HepG2 (cell line): ENCODE data around the gene MYRIP. TPM values are rescaled to one million over a fixed set of nuclear protein-coding genes. Genes with fewer than 3 reads are reported as not detected.

Source experiments
- ATAC-seq: fragments of 200-7000 bp; cut with Tn5 transposase; 3 replicates; pipeline ENCODE4 v1.9.1; 2020; ENCODE audit warnings: mild to moderate bottlenecking, moderate library complexity
- BruUV-seq: library from RNA; stranded (reverse); fragments of 400-500 nt; replicated peaks from 2 replicates; lab custom pipeline; 2021; lab: Mats Ljungman, UMichigan
- CTCF ChIA-PET: fragments of 300-600 bp; formaldehyde crosslinking; extraction: SDS; loops from one replicate; lab custom pipeline; 2021; ENCODE audit warnings: low total read pairs, inconsistent platforms, low intra/inter-chr PET ratio; lab: Yijun Ruan, JAX
- POLR2A ChIA-PET: fragments of 350-600 bp; sonication (Branson Sonifier 250); formaldehyde crosslinking; loops from one replicate; lab custom pipeline; 2020; ENCODE audit warnings: antibody characterized with exemption, inconsistent platforms; lab: Yijun Ruan, JAX
- DNase-seq: peaks from one replicate; pipeline ENCODE4 v3.0.0-alpha.2; 2015; ENCODE audit warnings: low spot score
- FAIRE-seq: peaks from 3 replicates; lab custom pipeline; 2011; peaks lifted over from hg19 to GRCh38; lab: Jason Lieb, UNC
- H2AFZ ChIP-seq: one replicate; pipeline ENCODE4 v1.6.1; 2011; ENCODE audit warnings: low read length, inconsistent platforms
- H3K27ac ChIP-seq: fragments of 300-600 bp; 3 replicates; pipeline ENCODE4 v1.8.0; 2011; ENCODE audit warnings: mixed run types, mild to moderate bottlenecking, mixed read lengths, low read length, inconsistent platforms; ENCODE audit not compliant: insufficient read depth; ENCODE audit errors: extremely low read length
- H3K27me3 ChIP-seq, 2 experiments: fragments of 200-600 bp in 1 of 2; 2 replicates in 1 of 2; 3 replicates in 1 of 2; pipeline versions ENCODE4 v1.6.0 to v1.8.0; 2011; ENCODE audit warnings: low read length in 2 of 2, mild to moderate bottlenecking in 2 of 2, moderate library complexity in 2 of 2, inconsistent platforms in 1 of 2; ENCODE audit not compliant: insufficient read depth in 2 of 2, control insufficient read depth in 1 of 2
- H3K36me3 ChIP-seq, 2 experiments: fragments of 200-600 bp in 1 of 2; replicated peaks in 1 of 2; 2 replicates in 1 of 2; 3 replicates in 1 of 2; pipeline versions ENCODE4 v1.5.1 to v1.8.0; 2011; ENCODE audit warnings: low read length in 2 of 2, inconsistent platforms in 1 of 2; ENCODE audit not compliant: insufficient read depth in 2 of 2, control insufficient read depth in 1 of 2
- H3K4me1 ChIP-seq: 2 replicates; pipeline ENCODE4 v1.5.1; 2012; ENCODE audit warnings: low read length, inconsistent platforms; ENCODE audit not compliant: insufficient read depth
- H3K4me2 ChIP-seq: 2 replicates; pipeline ENCODE4 v1.6.0; 2011; ENCODE audit warnings: low read depth, low read length, inconsistent platforms
- H3K4me3 ChIP-seq, 3 experiments: fragments of 200-600 bp in 1 of 3; sonication (generic), shearing (Covaris generic) in 1 of 3; replicated peaks in 1 of 3; 2 replicates each; pipeline ENCODE4 v1.5.1; 2011 to 2016; ENCODE audit warnings: low read length in 3 of 3, inconsistent platforms in 2 of 3, low read depth in 2 of 3, mild to moderate bottlenecking in 2 of 3, control low read depth in 1 of 3, mixed read lengths in 1 of 3; ENCODE audit not compliant: insufficient read depth in 1 of 3
- H3K79me2 ChIP-seq: one replicate; pipeline ENCODE4 v1.6.1; 2011; ENCODE audit warnings: low read length, inconsistent platforms; ENCODE audit not compliant: insufficient read depth
- H3K9ac ChIP-seq: 2 replicates; pipeline ENCODE4 v1.6.0; 2011; ENCODE audit warnings: mild to moderate bottlenecking, low read depth, low read length, inconsistent platforms; ENCODE audit not compliant: insufficient read depth
- H3K9me3 ChIP-seq: 2 replicates; pipeline ENCODE4 v1.5.1; 2012; ENCODE audit warnings: mild to moderate bottlenecking, low read length
- H4K20me1 ChIP-seq: 2 replicates; pipeline ENCODE4 v1.6.0; 2011; ENCODE audit warnings: inconsistent platforms, mild to moderate bottlenecking, low read length, moderate library complexity; ENCODE audit not compliant: insufficient read depth
- MXD3 ChIP-seq: IDR thresholded peaks from 2 replicates; pipeline ENCODE4 v1.6.1; 2016; ENCODE audit warnings: mild to moderate bottlenecking, missing biosample characterization, missing genetic modification reagents
- REL ChIP-seq: sonication (generic); formaldehyde crosslinking; conservative IDR thresholded peaks from 2 replicates; pipeline ENCODE4 v1.8.0; 2022; ENCODE audit warnings: mild to moderate bottlenecking, missing genetic modification reagents, moderate library complexity
- RERE ChIP-seq: IDR thresholded peaks from 2 replicates; pipeline ENCODE4 v1.6.1; 2016; ENCODE audit warnings: low read depth, missing genetic modification reagents, missing compliant biosample characterization
- TEF ChIP-seq: sonication (generic); formaldehyde crosslinking; IDR thresholded peaks from 2 replicates; pipeline ENCODE4 v1.5.0; 2020; ENCODE audit warnings: missing genetic modification reagents
- ZBTB42 ChIP-seq: sonication (generic); formaldehyde crosslinking; IDR thresholded peaks from 2 replicates; pipeline ENCODE4 v1.5.0; 2020; ENCODE audit warnings: mild to moderate bottlenecking, missing genetic modification reagents
- ZNF382 ChIP-seq: sonication (generic); formaldehyde crosslinking; IDR thresholded peaks from 2 replicates; pipeline ENCODE4 v1.5.0; 2020; ENCODE audit warnings: missing genetic modification reagents, mild to moderate bottlenecking, borderline replicate concordance
- ZSCAN12 ChIP-seq: sonication (generic); formaldehyde crosslinking; IDR thresholded peaks from 2 replicates; pipeline ENCODE4 v1.9.0; 2021; ENCODE audit warnings: mild to moderate bottlenecking, missing genetic modification reagents
- ZXDC ChIP-seq: sonication (generic); formaldehyde crosslinking; IDR thresholded peaks from 2 replicates; pipeline ENCODE4 v1.5.0; 2020; ENCODE audit warnings: mild to moderate bottlenecking, missing genetic modification reagents
- WGBS: methylation state at CpG from one replicate; pipeline ENCODE4 v1.1.6; 2017; ENCODE audit warnings: low lambda C conversion rate; 5-methylcytosine and 5-hydroxymethylcytosine counted together
- in situ Hi-C: cut with HindIII; loops from 2 replicates; pipeline ENCODE4 v1.10.0; 2017; ENCODE audit warnings: low pct_unique_long_range_greater_than_20kb; ENCODE audit not compliant: extremely low pct_ligation_motif_present
- intact Hi-C: fragments of 100-400 bp; cut with micrococcal nuclease; formaldehyde crosslinking; loops from one replicate; pipeline ENCODE4 v1.10.0; 2022; ENCODE audit not compliant: unreplicated experiment
- polyA plus RNA-seq, 8 experiments: library from polyadenylated mRNA; depleted of rRNA in 3 of 8; stranded (reverse) in 7 of 8; unstranded in 1 of 8; fragments of >200 nt; fragmentation: Illumina TruSeq in 4 of 8; extraction: Trizol in 4 of 8; gene quantifications; 2 replicates each; pipeline versions ENCODE4 v1.2.1 to v1.2.3, GENCODE V29; 2011 to 2016; ENCODE audit warnings: low read depth in 4 of 8, missing spikeins in 1 of 8, mixed read lengths in 1 of 8; ENCODE audit not compliant: insufficient read depth in 1 of 8
- total RNA-seq, 5 experiments: library from RNA; depleted of rRNA; stranded (reverse); fragments of >200 nt; fragmentation: Illumina TruSeq; extraction: Trizol; gene quantifications; 2 replicates each; pipeline ENCODE4 v1.2.3, GENCODE V29; 2016; ENCODE audit warnings: low read depth in 1 of 5

Gene MYRIP
- total and polyA plus RNA-seq, 2 of the 13 experiments (the other 11 are each of a cell fraction or from before 2014, with no cell fraction given) = 0.64 to 0.84 TPM

GRCh38 chr3:40043444-40043755 lies 234.0 kb downstream of the MYRIP start (continued):
- TF ChIP-seq MXD3 = no peak
- TF ChIP-seq ZBTB42 (CRISPR knock-in tag) = no peak
- no peak for TF ChIP-seq ZNF382 (CRISPR knock-in tag)
- TF ChIP-seq RERE (CRISPR knock-in tag) = no peak
- TF ChIP-seq ZSCAN12 (CRISPR knock-in tag) = no peak
- no peak for TF ChIP-seq TEF (CRISPR knock-in tag)

GRCh38 chr3:40044487-40044886 lies 235.1 kb downstream of the MYRIP start:
- TF ChIP-seq ZXDC (no peak), REL (CRISPR knock-in tag) (no peak)

More at GRCh38 chr3:40044487-40044886, 235.1 kb downstream of the MYRIP start:
- no peak overlapping the region for H3K4me3 ChIP-seq
- 74% methylated on average over 5 of the region's 5 CpGs for WGBS
- no peak overlapping the region for H3K27ac ChIP-seq
- POLR2A ChIA-PET = no interaction called here
- H3K79me2 ChIP-seq = no peaks in the 10 kb centered on the region
- H3K4me1 ChIP-seq = no peaks in the 10 kb centered on the region
- CTCF ChIA-PET = no interaction called here
- H3K27me3 ChIP-seq = no peaks in the 10 kb centered on the region; a peak in 1 of 5 replicates
- no peaks in the 10 kb centered on the region for H3K9me3 ChIP-seq
- no peak overlapping the region for H2AFZ ChIP-seq
- in situ Hi-C loops (no loop called here), intact Hi-C loops (no loop called here)
- BruUV-seq = no TSS peak
- no peaks in the 10 kb centered on the region for H3K36me3 ChIP-seq
- DNase-seq = no peak
- no peak overlapping the region for H3K4me2 ChIP-seq
- H3K9ac ChIP-seq = no peak overlapping the region
- no peak for FAIRE-seq
- no peak for ATAC-seq
- H4K20me1 ChIP-seq = no peaks in the 10 kb centered on the region
